GM18502 (cell line): Measurements from ENCODE around the gene CIB1.
"Not testable (repeated sequence)": the region's sequence is repeated elsewhere in the genome, so short reads cannot be mapped to it uniquely, and the experiment has no call there.

Experiments
- ATAC-seq: cut with Tn5 transposase; IDR thresholded peaks from one replicate; pipeline ENCODE4 v1.9.1; 2021; ENCODE audit warnings: mild to moderate bottlenecking; ENCODE audit not compliant: unreplicated experiment, poor library complexity

The CIB1 gene

GRCh38 chr15:90233387-90234095 lies at the start of gene CIB1:
CIB1 (minus strand) TSS chr15:90233941; CDS start chr15:90233885, 56 bp downstream.
- ATAC-seq = peak; percentile 87

- ATAC-seq = not testable (repeated sequence)
Measured at GRCh38 chr15:90281637-90282036, 47.9 kb upstream of the CIB1 start.

- not testable (repeated sequence) for ATAC-seq
Measured at GRCh38 chr15:90280743-90281142, 47.0 kb upstream of the CIB1 start.

GRCh38 chr15:90278467-90278866 lies 44.7 kb upstream of the CIB1 start:
- ATAC-seq = not testable (repeated sequence)

- no peak for ATAC-seq
Measured at GRCh38 chr15:90271459-90272166, 37.9 kb upstream of the CIB1 start.

GRCh38 chr15:90270502-90271150 lies 36.9 kb upstream of the CIB1 start:
- ATAC-seq = no peak

GRCh38 chr15:90268415-90268814 lies 34.7 kb upstream of the CIB1 start:
- ATAC-seq = no peak

- ATAC-seq = no peak
Measured at GRCh38 chr15:90266485-90266884, 32.7 kb upstream of the CIB1 start.

- ATAC-seq = peak; percentile 15
Measured at GRCh38 chr15:90266061-90266431, 32.3 kb upstream of the CIB1 start.

GRCh38 chr15:90265271-90266060 lies 31.7 kb upstream of the CIB1 start, which contains the start of gene NGRN:
NGRN (plus strand) TSS chr15:90265672; CDS start chr15:90265713, 41 bp downstream.
- peak; percentile 96 for ATAC-seq

- ATAC-seq = no peak
Measured at GRCh38 chr15:90264671-90265070, 30.9 kb upstream of the CIB1 start.

- ATAC-seq = no peak
Measured at GRCh38 chr15:90262426-90262825, 28.7 kb upstream of the CIB1 start.

GRCh38 chr15:90261811-90262210 lies 28.1 kb upstream of the CIB1 start:
- no peak for ATAC-seq

GRCh38 chr15:90260731-90261130 lies 27.0 kb upstream of the CIB1 start:
- ATAC-seq = not testable (repeated sequence)

- ATAC-seq = peak; percentile 75
Measured at GRCh38 chr15:90259524-90259923, 25.8 kb upstream of the CIB1 start.

- no peak for ATAC-seq
Measured at GRCh38 chr15:90257776-90258175, 24.0 kb upstream of the CIB1 start.

GRCh38 chr15:90249203-90249863 lies 15.6 kb upstream of the CIB1 start, which contains the start of gene TTLL13:
TTLL13 (plus strand) TSS chr15:90249556; CDS start chr15:90250631, 1,075 bp downstream.
- peak; percentile 68 for ATAC-seq

GRCh38 chr15:90248789-90249202 lies 15.1 kb upstream of the CIB1 start:
- ATAC-seq = no peak

GRCh38 chr15:90243943-90244639 lies 10.3 kb upstream of the CIB1 start:
- no peak for ATAC-seq
